Ishikawa (cell line): ENCODE measurements around the gene OR56A3.

ENCODE experiments used
- CEBPB ChIP-seq: IDR thresholded peaks from 2 replicates; pipeline ENCODE4 v1.6.1; 2012
- EP300 ChIP-seq: IDR thresholded peaks from 2 replicates; pipeline ENCODE4 v1.6.1; 2012; ENCODE audit warnings: borderline replicate concordance
- MAX ChIP-seq: IDR thresholded peaks from 2 replicates; pipeline ENCODE4 v1.6.1; 2012
- REST ChIP-seq: IDR thresholded peaks from 2 replicates; pipeline ENCODE4 v1.6.1; 2012; ENCODE audit warnings: low read depth, mild to moderate bottlenecking
- TAF1 ChIP-seq: IDR thresholded peaks from 2 replicates; pipeline ENCODE4 v1.6.1; 2012; ENCODE audit warnings: low read depth, mild to moderate bottlenecking
- TEAD4 ChIP-seq: IDR thresholded peaks from 2 replicates; pipeline ENCODE4 v1.6.1; 2012
- YY1 ChIP-seq: IDR thresholded peaks from 2 replicates; pipeline ENCODE4 v1.6.1; 2012; ENCODE audit warnings: low read depth

- TF ChIP-seq TAF1 (no peak), CEBPB (no peak), EP300 (no peak), MAX (no peak), REST (no peak), TEAD4 (no peak), YY1 (no peak)
Measured at GRCh38 chr11:5986885-5987284, 44.8 kb downstream of the OR56A3 start, which contains the start of gene OR52L1.
